HL-60/S4 treated with retinoic acid at 250 ng/mL for 4 days and 3 days (cell line): ENCODE measurements around the gene FBXL12.
"Not testable (repeated sequence)": the region's sequence is repeated elsewhere in the genome, so short reads cannot be mapped to it uniquely, and the experiment has no call there.

Experiments used
- in situ Hi-C: fragments of 300-500 bp; cut with MboI; formaldehyde crosslinking; loops from 2 replicates; pipeline ENCODE4 v1.7.0; 2022; ENCODE audit warnings: low sequenced_read_pairs

FBXL12 gene

GRCh38 chr19:9839415-9839814 is 20.5 kb upstream of the FBXL12 start:
- in situ Hi-C loops, result no loop called here

GRCh38 chr19:9838324-9838723 is 19.4 kb upstream of the FBXL12 start:
- in situ Hi-C loops, result no loop called here

DNA sequence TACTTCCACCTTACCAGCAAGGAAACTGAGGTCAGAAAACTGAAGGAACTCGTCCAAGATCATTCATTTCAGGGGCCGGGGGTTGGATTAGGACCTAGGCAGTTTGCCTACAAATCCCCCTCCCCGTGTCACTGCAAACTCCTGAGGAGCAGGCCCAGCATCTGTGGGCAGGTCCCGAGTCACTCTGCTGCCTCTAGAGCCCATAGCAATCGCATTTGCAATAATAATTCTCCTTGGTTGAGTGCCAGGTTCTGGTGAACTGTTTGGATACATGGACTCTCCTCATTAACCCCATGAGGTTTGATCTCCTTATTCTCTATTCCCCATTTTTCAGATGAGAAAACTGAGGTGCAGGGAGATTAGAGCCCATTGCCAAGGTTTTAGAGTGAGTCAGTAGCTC is 17.1 kb upstream of the FBXL12 start:
- in situ Hi-C loops, result no loop called here

GRCh38 chr19:9835507-9835949 is 16.6 kb upstream of the FBXL12 start:
- in situ Hi-C loops, result no loop called here

DNA sequence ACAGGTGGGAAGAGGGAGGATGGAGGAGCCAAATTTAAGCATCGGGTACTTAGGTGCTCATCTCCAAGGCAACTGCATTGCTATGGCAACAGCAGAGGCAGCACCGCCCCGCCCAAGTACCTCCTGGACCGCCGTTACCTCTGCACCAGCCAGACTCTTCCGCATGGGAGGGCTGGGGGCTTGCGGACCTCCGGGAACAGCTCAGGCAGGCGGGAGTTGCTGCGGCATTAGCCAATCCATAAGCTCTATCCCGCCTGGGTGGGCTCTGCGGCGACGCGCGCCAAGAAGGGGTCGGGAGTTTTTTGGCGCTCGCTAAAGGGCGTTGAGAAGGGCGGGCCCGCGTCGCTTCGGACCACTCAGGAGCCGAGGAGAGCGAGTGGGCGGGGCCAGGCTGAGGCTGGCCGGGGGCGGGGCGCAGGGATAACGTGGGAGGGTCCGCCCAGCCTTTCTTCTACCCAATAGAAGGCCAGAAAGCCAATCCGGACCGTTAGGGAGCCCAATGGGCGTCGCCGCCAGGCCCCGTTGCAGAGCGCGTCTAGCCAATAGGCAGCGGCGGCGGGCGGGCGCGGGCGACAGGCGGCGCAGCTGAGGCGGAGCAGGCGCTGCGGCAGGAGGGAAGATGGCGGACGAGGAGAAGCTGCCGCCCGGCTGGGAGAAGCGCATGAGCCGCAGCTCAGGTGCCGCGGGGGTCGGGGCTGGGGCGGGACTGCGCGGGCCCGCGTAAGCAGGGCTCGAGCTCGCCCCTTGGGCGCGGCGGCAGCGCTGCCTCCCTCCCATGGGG is 16.0 kb upstream of the FBXL12 start, which contains the start of gene PIN1:
TSS of gene PIN1 (plus strand) at position 593 of the 781 bp plus-strand sequence. CDS start at position 620, 27 bp downstream.
- in situ Hi-C loops, result no loop called here

DNA sequence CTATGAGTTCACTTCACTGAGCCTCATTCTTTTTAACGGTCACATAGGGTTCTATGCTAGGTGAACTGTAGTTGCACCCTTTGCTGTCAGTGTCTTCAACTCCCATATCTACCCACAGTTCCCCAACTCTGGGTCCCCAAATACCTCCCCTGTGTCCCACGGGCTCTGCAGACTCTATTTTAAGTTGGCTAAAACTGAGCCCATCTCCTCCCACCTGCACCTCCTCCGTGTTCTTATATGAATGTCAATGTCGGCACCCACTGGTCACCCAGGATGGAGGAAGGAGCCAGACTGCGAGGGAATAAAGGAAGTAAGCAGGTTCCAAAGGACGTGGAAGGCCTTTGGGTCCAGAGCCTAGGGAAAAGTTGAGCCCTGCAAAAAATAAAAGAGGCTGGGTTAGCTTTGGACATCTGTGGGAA is 15.4 kb upstream of the FBXL12 start:
- in situ Hi-C loops, result no loop called here

- in situ Hi-C loops, result no loop called here
Measured at GRCh38 chr19:9828551-9829063, 9.7 kb upstream of the FBXL12 start.

DNA sequence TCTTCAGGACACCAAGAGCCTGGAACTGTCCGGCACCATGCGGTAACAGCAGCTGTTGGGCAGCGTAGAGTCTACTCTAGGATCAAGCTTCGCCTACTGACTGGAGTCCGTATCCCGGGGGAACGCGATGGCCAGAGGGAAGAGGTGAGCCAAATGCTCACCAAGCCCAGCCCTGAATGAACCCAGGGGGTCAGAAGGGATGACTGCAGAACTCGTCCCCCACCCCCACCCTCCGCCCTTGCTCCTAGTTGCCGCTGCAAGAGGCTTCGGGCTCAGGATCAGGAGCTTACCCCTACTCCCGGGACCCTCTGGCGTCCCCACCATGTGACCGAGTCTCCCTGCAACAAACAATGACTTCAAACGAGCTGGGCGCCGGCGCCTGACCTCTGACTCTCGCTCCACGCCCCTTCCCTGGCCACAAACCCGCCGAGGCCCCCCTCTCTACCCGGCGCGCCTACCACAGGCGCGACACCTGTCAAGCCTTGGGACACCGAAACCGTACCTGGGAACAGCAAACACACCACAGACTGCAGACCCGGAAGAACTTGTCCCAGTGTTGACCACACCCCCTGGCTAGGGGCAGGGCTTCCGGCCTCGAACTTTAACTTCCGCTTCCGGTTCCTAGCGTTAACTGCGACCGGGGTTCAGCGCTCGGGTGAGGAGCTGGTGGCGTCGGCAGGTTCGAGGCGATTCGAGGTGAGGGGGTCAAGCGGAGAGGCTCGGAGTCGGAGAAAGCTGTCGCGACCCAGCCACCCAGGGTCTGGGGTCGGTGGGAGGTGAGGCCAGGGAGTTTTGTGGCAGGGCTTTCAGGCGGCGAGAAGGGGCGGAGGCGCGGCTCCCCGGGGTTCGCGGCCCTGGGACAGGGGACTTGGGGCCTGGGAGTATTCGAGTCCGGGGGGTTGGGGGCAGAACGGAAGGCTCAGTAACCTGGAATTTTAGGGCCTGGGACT is 8.7 kb upstream of the FBXL12 start, which contains the start of gene UBL5:
TSS of gene UBL5 (plus strand) at position 630 of the 950 bp plus-strand sequence. CDS start 420 bp downstream, outside the sequence.
- in situ Hi-C loops, result no loop called here

DNA sequence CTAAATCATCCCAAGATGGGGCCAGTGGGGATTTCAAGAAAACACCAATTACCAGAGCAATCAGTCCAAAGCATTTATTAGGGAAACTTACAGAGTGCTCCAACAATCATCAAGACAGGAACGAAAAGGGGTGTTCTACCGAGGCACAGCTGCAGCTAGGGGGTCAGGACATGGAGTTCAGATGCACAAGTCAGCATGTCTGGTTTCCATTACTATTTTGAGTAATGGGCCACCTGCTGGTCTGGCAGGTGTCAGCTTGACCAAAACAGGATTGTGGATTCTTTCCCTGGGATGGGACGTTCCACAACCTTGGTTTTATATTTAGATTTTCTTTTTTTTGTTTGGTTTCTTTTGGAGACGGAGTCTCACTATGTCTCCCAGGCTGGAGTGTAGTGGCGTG is 4.9 kb upstream of the FBXL12 start:
- in situ Hi-C loops, result no loop called here

DNA sequence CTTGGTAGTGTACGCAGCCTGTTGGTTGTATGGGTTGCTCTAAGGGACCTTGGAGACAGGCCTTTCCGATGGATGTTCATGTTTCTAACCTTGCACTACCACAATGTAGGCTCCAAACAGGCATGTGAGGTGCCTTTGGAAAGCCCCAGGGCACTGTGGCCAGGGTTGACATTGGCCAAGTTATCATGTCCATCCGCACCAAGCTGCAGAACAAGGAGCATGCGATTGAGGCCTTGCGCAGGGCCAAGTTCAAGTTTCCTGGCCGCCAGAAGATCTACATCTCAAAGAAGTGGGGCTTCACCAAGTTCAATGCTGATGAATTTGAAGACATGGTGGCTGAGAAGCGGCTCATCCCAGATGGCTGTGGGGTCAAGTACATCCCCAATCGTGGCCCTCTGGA is 1.2 kb upstream of the FBXL12 start:
- in situ Hi-C loops, result not testable (repeated sequence)

DNA sequence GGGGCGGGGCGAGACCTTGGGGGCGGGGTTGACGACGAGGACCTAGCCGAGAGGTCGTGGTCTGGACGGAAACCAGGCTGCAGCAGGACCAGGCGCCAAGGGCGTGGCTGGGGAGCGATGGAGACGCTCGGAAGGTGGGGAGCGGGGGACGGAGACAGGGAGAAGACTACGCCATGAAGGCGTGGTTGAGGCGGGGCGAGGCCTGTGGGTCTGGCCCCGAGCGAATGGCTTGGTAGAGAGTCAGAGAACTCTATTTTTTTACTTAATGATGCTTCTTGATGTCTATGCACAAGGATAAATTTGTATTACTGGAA is 674 bp upstream of the FBXL12 start:
- in situ Hi-C loops, result no loop called here

GRCh38 chr19:9818175-9818733 is 625 bp downstream of the FBXL12 start:
- in situ Hi-C loops, result no loop called here

DNA sequence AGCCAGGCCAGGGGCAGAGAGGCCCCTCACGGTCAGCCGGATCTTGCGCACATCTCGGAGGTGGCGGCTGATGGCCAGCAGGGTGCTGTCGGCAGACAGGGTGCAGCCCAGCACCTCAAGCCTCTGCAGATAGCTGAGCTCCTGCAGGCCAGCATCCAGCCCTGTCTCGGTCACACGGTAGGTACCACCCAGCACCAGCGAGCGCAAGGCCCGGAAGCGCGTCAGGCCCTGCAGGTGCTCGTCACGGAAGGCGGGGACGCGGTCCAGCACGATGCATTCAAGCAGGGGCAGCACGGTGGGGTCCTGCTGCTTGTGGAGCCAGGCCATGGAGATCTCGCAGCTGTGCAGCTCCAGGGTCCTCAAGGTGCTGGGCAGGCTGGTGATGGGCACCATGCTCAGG is 7.7 kb downstream of the FBXL12 start:
- in situ Hi-C loops, result no loop called here

- in situ Hi-C loops, result no loop called here
Measured at GRCh38 chr19:9808855-9809824, 9.7 kb downstream of the FBXL12 start.

- in situ Hi-C loops, result no loop called here
Measured at GRCh38 chr19:9806803-9807202, 12.1 kb downstream of the FBXL12 start.

GRCh38 chr19:9801976-9802375 is 16.9 kb downstream of the FBXL12 start:
- in situ Hi-C loops, result no loop called here

DNA sequence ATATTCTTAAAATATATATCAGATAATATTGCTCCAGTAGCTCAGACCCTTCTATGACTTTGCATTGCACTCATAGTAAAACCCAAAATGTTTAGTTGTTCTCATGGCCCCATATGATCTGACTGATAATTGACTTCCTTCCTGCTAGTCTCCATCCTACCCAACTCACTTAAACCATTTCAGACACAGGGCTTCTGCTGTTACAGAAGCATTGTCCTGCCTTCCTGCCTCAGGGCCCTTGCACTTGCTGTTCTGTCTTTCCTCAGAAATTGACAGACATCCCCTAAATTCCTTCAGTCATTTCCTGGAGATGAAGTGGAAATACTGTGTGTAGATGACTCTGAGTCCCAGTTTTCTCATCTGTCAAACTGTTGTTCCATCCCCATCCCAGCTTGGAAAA is 19.7 kb downstream of the FBXL12 start:
- in situ Hi-C loops, result loop anchor here (10.0 kb wide), 1 partner anchor 174 kb away; the partner anchor contains the start of gene ZNF561

GRCh38 chr19:9797871-9798270 is 21.0 kb downstream of the FBXL12 start:
- in situ Hi-C loops, result loop anchor here (10.0 kb wide), 1 partner anchor 173 kb away; the partner anchor contains the start of gene ZNF561

- in situ Hi-C loops, result loop anchor here (10.0 kb wide), 1 partner anchor 171 kb away; the partner anchor contains the start of gene ZNF561
Measured at GRCh38 chr19:9796113-9796773, 22.6 kb downstream of the FBXL12 start.
